Measurements from ENCODE around the gene SOCS2.

Gene SOCS2

GRCh38 chr12:93571925-93572711 lies at the start of gene SOCS2:
Gene SOCS2 (plus strand): TSS chr12:93572675. CDS start chr12:93572898, 223 bp downstream.
- no peak for TF ChIP-seq CTCF (IDR thresholded peaks at IDR 0.05; ENCODE audit: extremely low read depth, insufficient read depth, missing control alignments)
- in situ Hi-C loops (cut with MboI; ENCODE audit: low pct_unique_long_range_greater_than_20kb, low sequenced_read_pairs, unreplicated experiment), result no loop called here
- DNase-seq (ENCODE audit: low spot score), result peak; percentile 50

- TF ChIP-seq CTCF (IDR thresholded peaks at IDR 0.05; ENCODE audit: extremely low read depth, insufficient read depth, missing control alignments), result no peak
- DNase-seq (ENCODE audit: low spot score), result no peak
- in situ Hi-C loops (cut with MboI; ENCODE audit: low pct_unique_long_range_greater_than_20kb, low sequenced_read_pairs, unreplicated experiment), result loop anchor here (25.0 kb wide), 1 partner anchor 588 kb away; no protein-coding TSS in a partner anchor
Observed at GRCh38 chr12:93524386-93525133, 47.9 kb upstream of the SOCS2 start.

GRCh38 chr12:93526786-93527428 lies 45.6 kb upstream of the SOCS2 start:
- in situ Hi-C loops (cut with MboI; ENCODE audit: low pct_unique_long_range_greater_than_20kb, low sequenced_read_pairs, unreplicated experiment), result no loop called here
- TF ChIP-seq CTCF (IDR thresholded peaks at IDR 0.05; ENCODE audit: extremely low read depth, insufficient read depth, missing control alignments), result no peak
- no peak for DNase-seq (ENCODE audit: low spot score)

GRCh38 chr12:93530358-93530757 lies 42.1 kb upstream of the SOCS2 start:
- in situ Hi-C loops (cut with MboI; ENCODE audit: low pct_unique_long_range_greater_than_20kb, low sequenced_read_pairs, unreplicated experiment), result no loop called here
- no peak for DNase-seq (ENCODE audit: low spot score)
- no peak for TF ChIP-seq CTCF (IDR thresholded peaks at IDR 0.05; ENCODE audit: extremely low read depth, insufficient read depth, missing control alignments)

GRCh38 chr12:93533310-93533709 lies 39.2 kb upstream of the SOCS2 start:
- in situ Hi-C loops (cut with MboI; ENCODE audit: low pct_unique_long_range_greater_than_20kb, low sequenced_read_pairs, unreplicated experiment), result no loop called here
- TF ChIP-seq CTCF (IDR thresholded peaks at IDR 0.05; ENCODE audit: extremely low read depth, insufficient read depth, missing control alignments), result no peak
- no peak for DNase-seq (ENCODE audit: low spot score)

GRCh38 chr12:93536111-93536765 lies 36.2 kb upstream of the SOCS2 start:
- no peak for TF ChIP-seq CTCF (IDR thresholded peaks at IDR 0.05; ENCODE audit: extremely low read depth, insufficient read depth, missing control alignments)
- in situ Hi-C loops (cut with MboI; ENCODE audit: low pct_unique_long_range_greater_than_20kb, low sequenced_read_pairs, unreplicated experiment), result no loop called here
- no peak for DNase-seq (ENCODE audit: low spot score)
